GM21717 (cell line): ENCODE results near the gene RPS3.
"Not testable (repeated sequence)": the region's sequence is repeated elsewhere in the genome, so short reads cannot be mapped to it uniquely, and the experiment has no call there.

Source experiments
- ATAC-seq: cut with Tn5 transposase; IDR thresholded peaks from one replicate; pipeline ENCODE4 v1.9.1; 2021; ENCODE audit warnings: mild to moderate bottlenecking, moderate library complexity; ENCODE audit not compliant: unreplicated experiment

RPS3 gene

GRCh38 chr11:75378776-75379175 lies 20.5 kb upstream of the RPS3 start:
- ATAC-seq = not testable (repeated sequence)

GRCh38 chr11:75380245-75380644 lies 19.1 kb upstream of the RPS3 start:
- no peak for ATAC-seq

- ATAC-seq = no peak
Measured at GRCh38 chr11:75380716-75381420, 18.4 kb upstream of the RPS3 start.

GRCh38 chr11:75383246-75383645 lies 16.1 kb upstream of the RPS3 start:
- ATAC-seq = no peak

- ATAC-seq = no peak
Measured at GRCh38 chr11:75384438-75385080, 14.8 kb upstream of the RPS3 start.

- ATAC-seq = no peak
Measured at GRCh38 chr11:75386942-75387630, 12.2 kb upstream of the RPS3 start.

GRCh38 chr11:75387736-75388294 lies 11.5 kb upstream of the RPS3 start:
- ATAC-seq = no peak

- peak; percentile 52 for ATAC-seq
Measured at GRCh38 chr11:75388386-75389275, 10.7 kb upstream of the RPS3 start.

- ATAC-seq = no peak
Measured at GRCh38 chr11:75389276-75389605, 10.1 kb upstream of the RPS3 start.

- ATAC-seq = no peak
Measured at GRCh38 chr11:75389925-75390324, 9.4 kb upstream of the RPS3 start.

- no peak for ATAC-seq
Measured at GRCh38 chr11:75394085-75394840, 5.1 kb upstream of the RPS3 start.

- ATAC-seq = no peak
Measured at GRCh38 chr11:75398906-75399305, 412 bp upstream of the RPS3 start.

- no peak for ATAC-seq
Measured at GRCh38 chr11:75400146-75400865, 988 bp downstream of the RPS3 start.

GRCh38 chr11:75402002-75402773 lies 2.9 kb downstream of the RPS3 start:
- ATAC-seq = no peak

- ATAC-seq = no peak
Measured at GRCh38 chr11:75403037-75403436, 3.7 kb downstream of the RPS3 start.

- ATAC-seq = no peak
Measured at GRCh38 chr11:75403983-75404658, 4.8 kb downstream of the RPS3 start.

GRCh38 chr11:75406338-75406777 lies 7.0 kb downstream of the RPS3 start:
- ATAC-seq = no peak

GRCh38 chr11:75408957-75409219 lies 9.6 kb downstream of the RPS3 start:
- no peak for ATAC-seq
